Endometrial microvascular endothelial cells (primary cell): Measurements from ENCODE around the gene TFCP2. TPM values are rescaled to one million over a fixed set of nuclear protein-coding genes. Genes with fewer than 3 reads are reported as not detected.
"Not testable (repeated sequence)": the region's sequence is repeated elsewhere in the genome, so short reads cannot be mapped to it uniquely, and the experiment has no call there.

ENCODE experiments used
- in situ Hi-C: cut with HindIII; loops from 2 replicates; pipeline ENCODE4 v1.10.0; 2017; ENCODE audit warnings: low sequenced_read_pairs, low pct_unique_long_range_greater_than_20kb; ENCODE audit errors: inconsistent ontology term
- total RNA-seq: library from RNA; depleted of rRNA; stranded (reverse); fragments of >200 nt; gene quantifications from one replicate; pipeline ENCODE4 v1.2.3, GENCODE V29; 2015; ENCODE audit errors: inconsistent ontology term

TFCP2 gene
- total RNA-seq: 12.3 TPM

- in situ Hi-C loops: no loop called here
These were observed at the start of gene TFCP2 for GRCh38 chr12:51172515-51173431. Gene TFCP2 (minus strand): TSS chr12:51173135. CDS start chr12:51172422, 713 bp downstream.

DNA sequence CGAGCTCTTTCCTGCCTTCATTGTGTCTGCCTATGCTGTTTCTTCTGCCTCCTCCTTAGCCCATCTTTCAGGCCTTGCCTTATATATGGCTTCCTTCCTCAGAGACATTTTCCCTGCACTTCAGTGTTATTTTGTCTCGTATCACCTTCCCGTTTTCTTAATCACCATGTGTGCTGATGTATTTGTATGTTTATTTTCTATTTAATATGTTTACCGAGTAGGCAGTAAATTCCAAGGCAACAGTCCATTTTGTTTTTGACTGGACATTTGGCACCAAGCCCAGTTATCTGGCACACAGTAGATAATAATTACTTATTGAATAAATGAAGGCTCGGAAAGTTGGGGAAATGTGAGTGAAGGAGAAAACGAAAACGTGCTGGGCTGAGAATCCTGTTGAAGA is 49.5 kb upstream of the TFCP2 start:
- in situ Hi-C loops: no loop called here

GRCh38 chr12:51219857-51220256 is 46.9 kb upstream of the TFCP2 start:
- in situ Hi-C loops: not testable (repeated sequence)

- in situ Hi-C loops: no loop called here
These were observed 46.4 kb upstream of the TFCP2 start for GRCh38 chr12:51219322-51219721.

DNA sequence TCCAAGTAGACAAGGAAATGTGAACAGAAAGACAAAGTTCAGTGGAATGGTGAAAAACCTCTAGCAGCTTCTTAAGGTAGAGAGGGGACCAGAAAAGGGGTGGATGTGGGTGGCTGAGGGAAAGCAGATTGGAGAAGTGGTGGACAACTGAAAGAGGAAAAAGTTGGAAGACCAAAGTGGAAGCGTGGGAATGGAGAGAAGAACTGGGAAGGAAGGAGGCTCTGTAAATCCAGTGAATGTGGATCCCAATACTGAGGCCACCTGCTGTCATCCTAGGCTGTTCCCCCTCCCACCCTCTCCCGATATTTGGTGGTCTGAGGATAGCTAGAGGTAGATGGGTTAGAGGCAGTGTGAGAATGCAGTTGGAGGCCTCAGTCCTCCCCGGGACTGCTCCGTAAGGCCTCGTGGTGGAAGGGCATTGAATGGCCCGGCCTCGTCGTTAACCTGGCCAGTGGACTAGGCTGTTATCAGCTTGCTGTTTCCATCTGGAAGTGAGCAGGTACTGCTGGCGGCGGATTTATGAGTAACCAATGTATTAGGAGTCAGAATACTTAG is 45.7 kb upstream of the TFCP2 start:
- in situ Hi-C loops: no loop called here

GRCh38 chr12:51217968-51218606 is 45.2 kb upstream of the TFCP2 start, which contains the start of gene POU6F1:
Gene POU6F1 (minus strand): TSS chr12:51218062. CDS start chr12:51206836, 11,226 bp downstream.
- in situ Hi-C loops: no loop called here

DNA sequence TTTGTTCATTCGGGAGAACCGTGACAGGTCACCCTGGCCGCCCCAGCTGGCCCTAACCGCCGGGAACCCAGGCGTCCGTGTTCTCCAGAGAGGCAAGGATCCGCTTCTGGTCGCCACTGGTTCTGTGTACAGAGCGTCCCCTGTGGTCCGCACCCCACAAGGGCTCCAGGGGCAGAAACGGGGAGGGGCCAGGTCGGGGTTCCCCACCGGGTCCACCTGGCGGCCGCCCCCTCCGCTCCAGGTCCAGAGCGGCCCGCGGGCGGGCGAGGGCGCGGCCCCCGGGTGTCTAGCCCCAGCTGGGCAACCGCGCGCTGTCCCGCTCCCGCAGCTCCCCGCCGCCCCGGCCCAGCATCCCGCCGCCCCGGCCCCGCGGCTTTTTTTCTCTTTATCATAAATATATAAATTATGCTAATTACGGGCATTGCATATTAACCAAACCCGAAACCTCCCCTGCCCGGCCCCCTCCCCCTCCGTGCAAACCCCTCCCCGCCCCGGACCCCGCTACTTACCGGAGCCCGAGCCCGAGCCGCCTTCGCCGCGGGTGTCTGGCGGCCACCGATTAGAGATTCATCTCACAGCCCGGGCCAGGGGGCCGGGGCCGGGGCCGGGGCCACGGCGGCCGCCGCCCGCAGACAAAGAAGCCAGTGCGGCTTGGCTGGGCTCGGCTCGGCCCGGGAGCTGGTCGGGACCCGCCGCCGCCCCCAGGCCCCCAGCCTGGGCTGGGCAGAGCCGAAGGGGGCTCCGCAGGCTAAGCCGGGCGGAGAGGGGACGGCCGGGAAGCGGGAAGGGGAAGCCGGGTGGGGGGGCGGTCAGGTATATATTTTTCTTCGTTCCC is 44.4 kb upstream of the TFCP2 start:
- in situ Hi-C loops: no loop called here

GRCh38 chr12:51216642-51217041 is 43.7 kb upstream of the TFCP2 start:
- in situ Hi-C loops: no loop called here

GRCh38 chr12:51214895-51215294 is 42.0 kb upstream of the TFCP2 start:
- in situ Hi-C loops: no loop called here

DNA sequence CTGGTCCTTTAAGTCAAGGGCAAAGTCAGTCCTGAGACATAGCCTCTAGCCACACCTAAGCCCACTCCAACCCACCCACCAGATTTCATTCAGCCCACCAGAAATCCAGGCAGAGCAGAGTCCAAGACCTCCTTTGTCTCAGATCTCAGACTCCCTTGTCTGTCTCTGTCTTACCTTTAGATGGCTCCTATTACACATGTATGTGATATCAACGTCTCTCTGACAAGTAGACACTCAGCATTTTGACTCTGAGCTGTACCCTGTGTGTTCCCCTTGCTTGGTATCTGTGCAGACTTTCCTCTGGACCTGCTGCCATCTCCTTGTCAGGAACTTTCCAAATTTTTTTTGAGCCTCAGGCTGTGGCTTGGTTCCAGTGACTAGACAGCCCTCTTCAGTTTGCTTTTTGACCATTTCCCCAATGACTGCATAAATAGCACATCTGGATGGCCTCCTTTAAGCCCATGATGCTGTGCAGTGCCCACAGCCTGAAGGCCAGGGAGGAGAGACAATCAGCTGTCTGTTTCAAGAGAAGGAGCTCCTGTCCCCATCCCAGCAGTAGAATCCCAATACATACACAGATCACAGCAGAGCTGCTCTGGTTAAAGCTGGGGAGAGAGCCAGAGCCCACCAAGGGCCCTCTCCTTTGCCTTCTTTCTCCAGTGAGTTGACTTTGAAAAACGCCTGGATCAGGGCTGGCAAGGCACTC is 37.9 kb upstream of the TFCP2 start:
- in situ Hi-C loops: no loop called here

- in situ Hi-C loops: no loop called here
These were observed 36.3 kb upstream of the TFCP2 start for GRCh38 chr12:51209259-51209658.

DNA sequence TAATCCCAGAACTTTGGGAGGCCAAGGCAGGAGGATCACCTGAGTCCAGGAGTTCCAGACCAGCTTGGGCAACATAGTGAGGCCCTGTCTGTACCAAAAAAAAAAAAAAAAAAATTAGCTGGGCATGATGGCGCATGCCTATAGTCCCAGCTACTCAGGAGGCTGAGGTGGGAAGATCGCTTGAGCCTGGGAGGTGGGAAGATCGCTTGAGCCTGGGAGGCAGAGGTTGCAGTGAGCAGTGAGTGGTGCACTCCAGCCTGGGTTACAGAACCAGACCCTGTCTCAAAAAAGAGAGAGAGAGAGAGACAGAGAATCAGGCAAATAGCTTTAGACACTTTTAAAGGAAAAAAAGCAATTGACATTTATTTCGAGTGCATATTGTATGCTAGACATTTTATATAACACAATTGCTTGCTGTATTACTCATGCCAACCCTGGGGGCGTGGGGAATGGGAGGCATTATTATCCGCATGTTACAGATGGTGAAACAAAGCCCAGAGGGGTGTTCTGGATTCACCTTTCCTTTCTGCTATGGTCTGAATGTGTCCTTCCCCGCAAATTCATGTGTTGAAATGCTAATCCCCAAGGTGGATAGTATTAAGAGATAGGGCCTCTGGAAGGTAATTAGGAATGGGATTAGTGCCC is 35.2 kb upstream of the TFCP2 start:
- in situ Hi-C loops: no loop called here

- in situ Hi-C loops: no loop called here
These were observed 32.4 kb upstream of the TFCP2 start for GRCh38 chr12:51205350-51205749.

DNA sequence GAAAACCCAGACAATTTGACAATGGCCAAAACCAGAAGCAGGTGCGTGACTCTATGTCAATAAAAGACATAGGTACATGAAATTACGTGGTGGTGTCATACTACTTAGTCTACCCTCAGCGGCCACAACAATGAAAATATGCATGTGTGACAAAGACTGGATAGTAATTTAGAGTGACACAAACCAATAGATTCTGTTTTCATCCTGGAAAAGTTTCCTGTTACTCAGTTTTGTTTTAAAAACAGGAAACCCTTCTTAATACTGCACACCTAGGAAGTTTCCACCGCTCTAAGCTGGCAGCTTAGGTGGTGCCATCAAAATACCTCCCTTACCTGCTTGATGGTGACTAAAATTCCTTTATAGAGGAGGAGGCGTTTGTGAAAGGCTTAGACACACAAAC is 29.8 kb upstream of the TFCP2 start:
- in situ Hi-C loops: no loop called here

DNA sequence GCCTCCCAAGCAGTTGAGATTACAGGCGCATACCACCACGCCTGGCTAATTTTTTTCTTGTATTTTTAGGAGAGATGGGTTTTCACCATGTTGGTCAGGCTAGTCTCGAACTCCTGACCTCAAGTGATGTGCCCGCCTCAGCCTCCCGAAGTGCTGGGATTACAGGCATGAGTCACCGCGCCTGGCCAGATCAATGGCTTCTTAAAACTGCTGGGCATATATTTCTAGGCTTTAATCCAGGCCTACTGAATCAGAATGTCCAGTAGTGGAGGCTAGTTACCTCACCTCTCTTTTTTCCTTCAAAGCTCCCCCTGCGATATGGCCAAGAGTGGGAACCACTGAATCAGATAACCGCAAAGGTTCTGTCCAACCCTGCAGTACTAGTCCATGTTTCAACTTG is 27.9 kb upstream of the TFCP2 start:
- in situ Hi-C loops: no loop called here

- in situ Hi-C loops: no loop called here
These were observed 27.2 kb upstream of the TFCP2 start for GRCh38 chr12:51200156-51200555.

- in situ Hi-C loops: no loop called here
These were observed 26.5 kb upstream of the TFCP2 start for GRCh38 chr12:51199366-51199945.
